GM10266 (cell line): ENCODE data around the gene ANKRD30B.
"Not testable (repeated sequence)": the region's sequence is repeated elsewhere in the genome, so short reads cannot be mapped to it uniquely, and the experiment has no call there.

Experiments
- DNase-seq: peaks from one replicate; pipeline ENCODE4 v3.0.0; 2012; ENCODE audit errors: extremely low spot score
- CTCF ChIP-seq: IDR thresholded peaks from 2 replicates; pipeline ENCODE4 v1.5.1; 2012; ENCODE audit warnings: mild to moderate bottlenecking, low read depth; ENCODE audit not compliant: control insufficient read depth, insufficient read depth; ENCODE audit errors: missing control alignments

ANKRD30B gene

GRCh38 chr18:14747513-14748474 is at the start of gene ANKRD30B:
TSS of gene ANKRD30B (plus strand) at chr18:14748172. CDS start at chr18:14748420, 248 bp downstream.
- DNase-seq, result no peak
- TF ChIP-seq CTCF, result no peak

GRCh38 chr18:14701286-14702040 is 46.5 kb upstream of the ANKRD30B start:
- DNase-seq, result not testable (repeated sequence)

- not testable (repeated sequence) for DNase-seq
These were observed 38.2 kb upstream of the ANKRD30B start for GRCh38 chr18:14709761-14710160.

GRCh38 chr18:14721569-14721968 is 26.4 kb upstream of the ANKRD30B start:
- DNase-seq, result not testable (repeated sequence)

- not testable (repeated sequence) for DNase-seq
These were observed 8.9 kb upstream of the ANKRD30B start for GRCh38 chr18:14739056-14739455.

GRCh38 chr18:14746897-14747296 is 1.1 kb upstream of the ANKRD30B start:
- no peak for DNase-seq
- no peak for TF ChIP-seq CTCF

- no peak for TF ChIP-seq CTCF
- DNase-seq, result peak; percentile 5
These were observed 524 bp downstream of the ANKRD30B start for GRCh38 chr18:14748496-14748895.

- DNase-seq, result not testable (repeated sequence)
These were observed 15.6 kb downstream of the ANKRD30B start for GRCh38 chr18:14763566-14763965.

- TF ChIP-seq CTCF, result no peak
- no peak for DNase-seq
These were observed 19.5 kb downstream of the ANKRD30B start for GRCh38 chr18:14767474-14767873.

GRCh38 chr18:14768241-14768640 is 20.3 kb downstream of the ANKRD30B start:
- no peak for DNase-seq
- no peak for TF ChIP-seq CTCF
